ENCODE measurements around the gene SMIM41. TPM values are rescaled to one million over a fixed set of nuclear protein-coding genes. Genes with fewer than 3 reads are reported as not detected.

Gene SMIM41
- total and polyA plus RNA-seq, 10 of the 15 experiments (the other 5 are each of a cell fraction or from before 2014, with no cell fraction given) = not detected

DNA sequence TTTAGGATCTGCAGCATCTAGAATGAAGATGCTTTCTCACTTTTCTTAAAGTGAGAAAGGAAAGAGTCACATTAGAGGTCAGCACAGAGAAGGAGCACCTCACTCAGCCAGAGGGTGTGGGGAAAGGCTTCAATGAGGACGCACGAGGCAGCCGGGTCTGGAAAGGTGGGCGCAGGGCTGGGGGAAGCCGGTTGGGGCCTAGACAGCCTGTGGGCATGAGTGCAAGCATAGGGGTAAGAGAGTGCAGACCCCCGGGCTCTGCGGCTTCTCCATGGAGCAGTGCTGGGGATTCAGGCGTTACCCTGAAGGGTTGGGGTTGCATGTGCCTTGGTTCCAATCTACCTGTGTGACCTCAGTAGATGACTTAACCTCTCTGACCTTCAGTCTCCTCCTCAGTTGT is 62.4 kb downstream of the SMIM41 start:
- ChIA-PET CTCF (no interaction called here), POLR2A (no interaction called here), RAD21 (ENCODE audit: unreplicated experiment) (no interaction called here), SMC1A (ENCODE audit: uncharacterized antibody, unreplicated experiment) (no interaction called here)
- Histone ChIP-seq H3K4me1 (ENCODE audit: control insufficient read depth, insufficient read depth, low read length) (no peaks in the 10 kb centered on the region), H3K9me3 (replicated peaks; ENCODE audit: control insufficient read depth, insufficient read depth, low read length) (no peaks in the 10 kb centered on the region), H3K36me3 (ENCODE audit: control insufficient read depth in 2 of 2, insufficient read depth in 2 of 2, low read length in 1 of 2) (no peaks in the 10 kb centered on the region), H3K4me3 (no peak overlapping the region), H3K27me3 (replicated peaks in 1 of 2; ENCODE audit: control insufficient read depth in 2 of 2, insufficient read depth in 2 of 2, low read length in 1 of 2) (no peaks in the 10 kb centered on the region), H3K9ac (ENCODE audit: control insufficient read depth, insufficient read depth, low read length) (no peak overlapping the region), H3K79me2 (ENCODE audit: control insufficient read depth, insufficient read depth, low read length) (no peaks in the 10 kb centered on the region), H3K4me2 (ENCODE audit: control insufficient read depth, insufficient read depth) (no peak overlapping the region), H4K20me1 (ENCODE audit: control insufficient read depth, insufficient read depth) (no peaks in the 10 kb centered on the region), H2AFZ (ENCODE audit: control insufficient read depth, low read depth, low read length) (no peak overlapping the region), H3K27ac (ENCODE audit: control insufficient read depth, insufficient read depth) (no peak overlapping the region)
- ATAC-seq (no peak), FAIRE-seq (no peak), DNase-seq (ENCODE audit: low read depth, low spot score) (no peak)
- BruUV-seq (replicated peaks) = no TSS peak
- TF ChIP-seq CBX5 (IDR thresholded peaks at IDR 0.05; ENCODE audit: low read depth) (no peak), MYC (IDR thresholded peaks at IDR 0.05; ENCODE audit: insufficient read depth, insufficient read length, insufficient replicate concordance, low read length, severe bottlenecking) (no peak), TAF1 (IDR thresholded peaks at IDR 0.05; ENCODE audit: borderline replicate concordance, low read depth, low read length) (no peak), SREBF2 (IDR thresholded peaks at IDR 0.05; ENCODE audit: low read length) (no peak), ZNF622 (IDR thresholded peaks at IDR 0.05) (no peak), TARDBP (IDR thresholded peaks at IDR 0.05; ENCODE audit: borderline replicate concordance) (no peak), SIN3A (IDR thresholded peaks at IDR 0.05; ENCODE audit: low read depth, low read length) (no peak), EZH2 (IDR thresholded peaks at IDR 0.05; ENCODE audit: borderline replicate concordance, control insufficient read depth, low read depth, low read length) (no peak), RCOR1 (conservative IDR thresholded peaks at IDR 0.05; ENCODE audit: low read depth, low read length) (no peak), NR2F1 (conservative IDR thresholded peaks at IDR 0.05) (no peak), FOXM1 (IDR thresholded peaks at IDR 0.05; ENCODE audit: low read depth, low read length) (no peak)
- TF ChIP-seq, protein P1, sequence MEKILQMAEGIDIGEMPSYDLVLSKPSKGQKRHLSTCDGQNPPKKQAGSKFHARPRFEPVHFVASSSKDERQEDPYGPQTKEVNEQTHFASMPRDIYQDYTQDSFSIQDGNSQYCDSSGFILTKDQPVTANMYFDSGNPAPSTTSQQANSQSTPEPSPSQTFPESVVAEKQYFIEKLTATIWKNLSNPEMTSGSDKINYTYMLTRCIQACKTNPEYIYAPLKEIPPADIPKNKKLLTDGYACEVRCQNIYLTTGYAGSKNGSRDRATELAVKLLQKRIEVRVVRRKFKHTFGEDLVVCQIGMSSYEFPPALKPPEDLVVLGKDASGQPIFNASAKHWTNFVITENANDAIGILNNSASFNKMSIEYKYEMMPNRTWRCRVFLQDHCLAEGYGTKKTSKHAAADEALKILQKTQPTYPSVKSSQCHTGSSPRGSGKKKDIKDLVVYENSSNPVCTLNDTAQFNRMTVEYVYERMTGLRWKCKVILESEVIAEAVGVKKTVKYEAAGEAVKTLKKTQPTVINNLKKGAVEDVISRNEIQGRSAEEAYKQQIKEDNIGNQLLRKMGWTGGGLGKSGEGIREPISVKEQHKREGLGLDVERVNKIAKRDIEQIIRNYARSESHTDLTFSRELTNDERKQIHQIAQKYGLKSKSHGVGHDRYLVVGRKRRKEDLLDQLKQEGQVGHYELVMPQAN (conservative IDR thresholded peaks at IDR 0.05) = no peak
- TF ChIP-seq, protein P2, sequence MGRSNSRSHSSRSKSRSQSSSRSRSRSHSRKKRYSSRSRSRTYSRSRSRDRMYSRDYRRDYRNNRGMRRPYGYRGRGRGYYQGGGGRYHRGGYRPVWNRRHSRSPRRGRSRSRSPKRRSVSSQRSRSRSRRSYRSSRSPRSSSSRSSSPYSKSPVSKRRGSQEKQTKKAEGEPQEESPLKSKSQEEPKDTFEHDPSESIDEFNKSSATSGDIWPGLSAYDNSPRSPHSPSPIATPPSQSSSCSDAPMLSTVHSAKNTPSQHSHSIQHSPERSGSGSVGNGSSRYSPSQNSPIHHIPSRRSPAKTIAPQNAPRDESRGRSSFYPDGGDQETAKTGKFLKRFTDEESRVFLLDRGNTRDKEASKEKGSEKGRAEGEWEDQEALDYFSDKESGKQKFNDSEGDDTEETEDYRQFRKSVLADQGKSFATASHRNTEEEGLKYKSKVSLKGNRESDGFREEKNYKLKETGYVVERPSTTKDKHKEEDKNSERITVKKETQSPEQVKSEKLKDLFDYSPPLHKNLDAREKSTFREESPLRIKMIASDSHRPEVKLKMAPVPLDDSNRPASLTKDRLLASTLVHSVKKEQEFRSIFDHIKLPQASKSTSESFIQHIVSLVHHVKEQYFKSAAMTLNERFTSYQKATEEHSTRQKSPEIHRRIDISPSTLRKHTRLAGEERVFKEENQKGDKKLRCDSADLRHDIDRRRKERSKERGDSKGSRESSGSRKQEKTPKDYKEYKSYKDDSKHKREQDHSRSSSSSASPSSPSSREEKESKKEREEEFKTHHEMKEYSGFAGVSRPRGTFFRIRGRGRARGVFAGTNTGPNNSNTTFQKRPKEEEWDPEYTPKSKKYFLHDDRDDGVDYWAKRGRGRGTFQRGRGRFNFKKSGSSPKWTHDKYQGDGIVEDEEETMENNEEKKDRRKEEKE (IDR thresholded peaks at IDR 0.05) = no peak
- intact Hi-C loops (cut with micrococcal nuclease; ENCODE audit: unreplicated experiment) (no loop called here), in situ Hi-C loops (cut with MboI) (no loop called here)
- WGBS (ENCODE audit: insufficient coverage, insufficient replicate concordance, low lambda C conversion rate, missing lambda C conversion rate) = 28% methylated on average over 6 of the region's 8 CpGs
